ENCODE data around the gene CPPED1. TPM values are rescaled to one million over a fixed set of nuclear protein-coding genes. Genes with fewer than 3 reads are reported as not detected.

Gene CPPED1
- total RNA-seq, 2 donors from 2014 or later, result 8.4 to 14.7 TPM

GRCh38 chr16:12798846-12799245 lies 4.8 kb downstream of the CPPED1 start:
- no peak for DNase-seq
- no peak overlapping the region for H3K9ac ChIP-seq (ENCODE audit: extremely low read depth, low read length, poor library complexity, severe bottlenecking)
- no peak overlapping the region for H3K27ac ChIP-seq (ENCODE audit: low read depth, low read length)
- 93 to 96% methylated on average over 5 of the region's 5 CpGs for WGBS, 2 experiments (ENCODE audit: insufficient coverage in 1 of 2, insufficient read length in 1 of 2)
- H3K36me3 ChIP-seq (ENCODE audit: control insufficient read depth, insufficient read depth, low read length), result no peaks in the 10 kb centered on the region
- TF ChIP-seq CTCF (conservative IDR thresholded peaks at IDR 0.05), result no peak
- H3K36me3 Mint-ChIP-seq (ENCODE audit: low read depth), result no peaks in the 10 kb centered on the region
- H3K27me3 ChIP-seq (ENCODE audit: control insufficient read depth, insufficient read depth, low read length, poor library complexity, severe bottlenecking), result no peaks in the 10 kb centered on the region
- H3K4me3 ChIP-seq (ENCODE audit: low read length), result no peak overlapping the region
- peaks cover 27% of the 10 kb centered on the region for H3K4me1 Mint-ChIP-seq
- no peaks in the 10 kb centered on the region for H3K9me3 Mint-ChIP-seq
- H3K27me3 Mint-ChIP-seq (ENCODE audit: insufficient read depth), result no peaks in the 10 kb centered on the region
- no peaks in the 10 kb centered on the region for H3K4me1 ChIP-seq (ENCODE audit: control insufficient read depth, insufficient read depth, low read length)
- no peaks in the 10 kb centered on the region for H3K9me3 ChIP-seq (ENCODE audit: control insufficient read depth, low read length)
- H3K4me3 Mint-ChIP-seq, result no peak overlapping the region
- H3K27ac Mint-ChIP-seq, result no peak overlapping the region

- Histone ChIP-seq H3K4me1 (ENCODE audit: control insufficient read depth, insufficient read depth, low read length) (no peaks in the 10 kb centered on the region), H3K36me3 (ENCODE audit: control insufficient read depth, insufficient read depth, low read length) (no peaks in the 10 kb centered on the region), H3K4me3 (ENCODE audit: low read length) (no peak overlapping the region), H3K9ac (ENCODE audit: extremely low read depth, low read length, poor library complexity, severe bottlenecking) (no peak overlapping the region), H3K27ac (ENCODE audit: low read depth, low read length) (no peak overlapping the region), H3K27me3 (ENCODE audit: control insufficient read depth, insufficient read depth, low read length, poor library complexity, severe bottlenecking) (no peaks in the 10 kb centered on the region), H3K9me3 (ENCODE audit: control insufficient read depth, low read length) (no peaks in the 10 kb centered on the region)
- Mint-ChIP-seq H3K27ac (no peak overlapping the region), H3K27me3 (ENCODE audit: insufficient read depth) (no peaks in the 10 kb centered on the region), H3K4me3 (no peak overlapping the region), H3K4me1 (peaks cover 25% of the 10 kb centered on the region), H3K9me3 (no peaks in the 10 kb centered on the region), H3K36me3 (ENCODE audit: low read depth) (no peaks in the 10 kb centered on the region)
- no peak for DNase-seq
- TF ChIP-seq CTCF (conservative IDR thresholded peaks at IDR 0.05), result no peak
Observed at GRCh38 chr16:12798171-12798570, 5.5 kb downstream of the CPPED1 start.

- H3K27me3 Mint-ChIP-seq (ENCODE audit: insufficient read depth), result no peaks in the 10 kb centered on the region
- 100% methylated on average over 2 to 5 of the region's 5 CpGs for WGBS, 2 experiments (ENCODE audit: insufficient coverage in 1 of 2, insufficient read length in 1 of 2)
- H3K9me3 Mint-ChIP-seq, result peaks cover 2% of the 10 kb centered on the region
Observed at GRCh38 chr16:12796498-12796897, 7.2 kb downstream of the CPPED1 start.

More at GRCh38 chr16:12796498-12796897, 7.2 kb downstream of the CPPED1 start:
- Histone ChIP-seq H3K4me3 (ENCODE audit: low read length) (no peak overlapping the region), H3K9me3 (ENCODE audit: control insufficient read depth, low read length) (no peaks in the 10 kb centered on the region), H3K27ac (ENCODE audit: low read depth, low read length) (no peak overlapping the region), H3K4me1 (ENCODE audit: control insufficient read depth, insufficient read depth, low read length) (no peaks in the 10 kb centered on the region), H3K36me3 (ENCODE audit: control insufficient read depth, insufficient read depth, low read length) (no peaks in the 10 kb centered on the region), H3K9ac (ENCODE audit: extremely low read depth, low read length, poor library complexity, severe bottlenecking) (no peak overlapping the region), H3K27me3 (ENCODE audit: control insufficient read depth, insufficient read depth, low read length, poor library complexity, severe bottlenecking) (no peaks in the 10 kb centered on the region)
- H3K36me3 Mint-ChIP-seq (ENCODE audit: low read depth), result peaks cover 9% of the 10 kb centered on the region
- no peak for DNase-seq
- no peak overlapping the region for H3K27ac Mint-ChIP-seq
- TF ChIP-seq CTCF (conservative IDR thresholded peaks at IDR 0.05), result no peak
- H3K4me3 Mint-ChIP-seq, result no peak overlapping the region
- peaks cover 12% of the 10 kb centered on the region for H3K4me1 Mint-ChIP-seq

Data from endodermal cell (in vitro differentiated cells).